Inflammatory macrophage (primary cell): ENCODE data around the gene FRMD5.
"Not testable (repeated sequence)": the region's sequence is repeated elsewhere in the genome, so short reads cannot be mapped to it uniquely, and the experiment has no call there.

Source experiments
- DNase-seq, 2 donors: peaks; one replicate each; pipeline ENCODE4 v3.0.0-alpha.2; 2020 to 2022

FRMD5 gene

DNA sequence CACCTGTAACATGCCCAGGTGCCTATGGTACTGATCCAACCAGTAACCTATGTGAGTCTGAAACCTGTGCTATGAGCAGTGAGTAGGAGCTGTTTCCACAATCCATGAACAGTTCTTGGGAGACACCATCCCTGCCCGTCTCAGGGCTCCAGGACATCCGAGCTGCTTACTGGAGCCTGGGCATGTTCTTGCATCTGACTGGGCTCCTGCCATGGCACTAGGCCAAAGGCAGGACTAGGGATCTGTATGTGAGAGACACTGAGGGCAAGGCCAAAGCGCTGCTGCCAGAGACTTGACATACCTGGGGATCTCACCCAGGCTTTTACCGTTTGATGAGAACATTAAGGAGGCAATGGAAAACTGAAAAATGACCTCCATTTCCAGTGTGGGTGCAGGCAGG lies 308.5 kb downstream of the FRMD5 start:
- no peak for DNase-seq

DNA sequence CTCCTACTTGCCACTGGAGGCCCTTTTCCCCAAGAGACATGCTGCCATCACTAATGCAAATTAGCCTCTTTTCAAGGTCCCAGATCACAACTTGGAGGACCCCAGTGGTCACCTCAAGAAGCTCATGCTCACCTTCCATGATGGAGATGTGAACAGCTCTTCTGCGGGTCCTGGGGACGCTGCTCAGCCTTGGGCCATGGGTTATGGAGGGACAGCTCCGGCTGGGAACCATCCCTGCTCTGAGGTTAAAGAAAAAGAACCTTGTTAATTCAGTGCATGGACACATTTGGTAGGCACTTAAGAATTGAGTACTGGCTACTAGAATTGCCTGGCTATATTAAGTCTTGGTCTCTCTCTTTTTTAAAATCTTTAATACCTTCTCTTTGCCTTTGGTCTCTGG lies 311.5 kb downstream of the FRMD5 start:
- DNase-seq, result no peak

DNA sequence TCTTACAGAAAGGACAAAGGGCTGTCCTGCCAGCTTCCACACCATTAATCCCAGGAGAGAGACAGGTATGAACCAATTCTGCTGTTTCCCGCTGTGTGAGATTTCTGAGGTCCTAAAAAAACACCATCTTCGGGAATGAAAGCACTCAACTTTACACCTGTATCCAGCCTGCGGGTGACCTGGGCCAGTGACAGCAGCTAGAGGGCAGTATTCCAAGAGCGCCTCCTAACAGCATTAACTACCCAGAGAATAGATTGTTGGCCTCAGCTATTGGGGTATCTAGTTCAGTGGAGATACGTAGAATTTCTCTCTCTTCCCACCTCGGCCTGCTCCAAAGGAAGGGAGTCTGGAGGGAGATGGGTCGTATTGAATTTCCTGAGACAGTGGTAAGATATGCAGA lies 313.1 kb downstream of the FRMD5 start:
- DNase-seq, result no peak

DNA sequence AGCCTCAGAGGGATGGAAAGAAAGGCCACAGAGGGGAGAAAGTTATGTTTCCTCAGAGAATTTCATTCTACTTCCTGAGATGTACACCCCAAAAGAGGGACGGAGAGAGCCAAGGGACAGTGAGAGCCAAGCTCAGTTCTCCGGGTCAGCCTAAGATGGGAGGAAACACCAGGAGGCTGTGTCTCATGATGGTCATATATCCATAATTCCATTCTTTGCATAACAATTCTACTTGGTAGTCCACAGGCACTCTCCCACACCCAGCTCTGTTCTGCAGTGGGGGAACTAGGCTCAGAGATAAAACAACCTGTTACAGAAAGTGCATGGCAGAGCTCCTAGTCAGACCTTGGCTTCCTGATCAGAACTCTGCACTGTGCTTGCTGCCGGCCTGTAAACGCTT lies 313.8 kb downstream of the FRMD5 start:
- no peak for DNase-seq

DNA sequence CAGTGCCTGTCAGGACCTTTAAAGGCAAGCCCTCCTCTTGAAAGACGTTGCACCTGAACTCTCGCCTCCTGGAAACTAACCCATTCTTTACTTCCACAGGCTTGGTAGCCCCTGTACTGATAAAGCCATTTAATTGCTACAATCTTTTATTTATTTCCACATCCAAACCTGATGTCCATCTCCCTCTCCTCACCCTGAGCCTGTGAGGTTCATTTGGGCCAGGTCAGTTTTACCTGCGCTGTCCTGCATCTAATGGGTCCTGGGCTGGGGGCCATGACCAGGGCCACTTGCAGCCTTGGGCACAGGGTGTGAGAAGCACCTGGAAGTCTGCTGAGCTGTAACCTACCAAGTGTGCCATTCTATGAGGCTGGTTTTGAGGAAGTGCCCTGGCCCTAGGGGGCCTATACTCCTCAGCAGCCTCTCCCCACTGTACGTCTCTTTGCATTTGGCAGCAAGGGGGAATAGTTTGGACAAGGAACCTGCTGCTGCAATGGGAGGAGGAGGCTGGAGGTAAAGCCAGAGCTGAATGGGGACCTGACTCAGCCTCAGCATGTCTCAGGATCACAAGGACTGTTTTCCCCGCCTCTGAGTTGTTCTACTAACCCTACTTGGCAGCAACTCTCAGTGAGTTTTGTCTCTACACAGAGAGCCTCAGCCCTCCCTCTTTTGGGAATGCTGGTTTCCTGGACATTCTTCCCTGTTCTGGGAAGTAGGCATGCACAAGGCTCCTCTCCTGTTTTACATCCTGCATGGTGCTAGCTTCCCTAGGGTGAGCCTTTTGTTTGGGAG lies 314.5 kb downstream of the FRMD5 start:
- DNase-seq, result no peak

DNA sequence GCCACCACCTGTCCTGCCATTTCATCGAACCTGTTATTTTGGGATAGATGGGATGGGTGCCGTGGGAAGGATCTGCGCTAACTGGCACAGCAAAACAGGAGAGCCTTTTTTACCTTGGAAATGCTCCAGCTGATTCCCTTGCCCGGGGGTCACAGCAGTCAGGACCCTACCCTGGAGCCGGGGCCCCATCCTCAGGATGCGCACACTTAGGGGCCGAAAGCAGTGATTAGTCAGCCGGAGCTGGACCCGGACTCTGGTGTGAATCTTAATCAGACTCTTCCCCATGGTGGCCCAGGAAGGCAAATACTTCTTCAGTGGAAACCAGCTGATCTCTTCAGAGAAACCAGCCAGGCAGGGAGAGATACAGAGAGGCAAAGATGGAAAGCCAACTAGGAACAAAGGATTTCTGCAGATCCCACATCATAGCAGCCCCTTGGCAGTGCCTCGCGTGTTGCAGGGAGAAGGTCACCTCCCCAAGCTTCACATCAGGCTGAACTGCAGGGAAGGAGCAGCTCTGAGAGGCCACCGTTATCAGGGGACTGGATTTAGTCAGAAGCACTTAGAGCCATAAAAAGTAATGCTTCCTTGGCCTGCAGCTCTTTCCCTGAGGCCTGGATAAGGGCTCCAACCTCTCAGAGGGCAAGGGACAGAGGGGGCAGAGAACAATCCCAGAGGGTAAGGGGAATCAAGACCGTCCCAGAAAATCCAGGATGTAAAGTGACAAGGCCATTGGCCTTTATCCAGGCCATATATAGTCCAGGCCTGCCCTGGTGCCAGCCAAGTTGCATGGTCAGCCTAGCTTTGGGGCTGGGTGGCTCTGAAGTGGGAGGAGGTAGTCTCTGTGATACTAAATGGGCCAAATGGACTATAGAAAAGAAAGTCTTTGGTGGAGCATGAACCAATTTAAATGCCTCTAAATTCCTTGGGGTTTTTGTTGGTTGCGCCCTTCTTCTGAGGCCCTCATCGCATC lies 315.4 kb downstream of the FRMD5 start:
- no peak for DNase-seq

DNA sequence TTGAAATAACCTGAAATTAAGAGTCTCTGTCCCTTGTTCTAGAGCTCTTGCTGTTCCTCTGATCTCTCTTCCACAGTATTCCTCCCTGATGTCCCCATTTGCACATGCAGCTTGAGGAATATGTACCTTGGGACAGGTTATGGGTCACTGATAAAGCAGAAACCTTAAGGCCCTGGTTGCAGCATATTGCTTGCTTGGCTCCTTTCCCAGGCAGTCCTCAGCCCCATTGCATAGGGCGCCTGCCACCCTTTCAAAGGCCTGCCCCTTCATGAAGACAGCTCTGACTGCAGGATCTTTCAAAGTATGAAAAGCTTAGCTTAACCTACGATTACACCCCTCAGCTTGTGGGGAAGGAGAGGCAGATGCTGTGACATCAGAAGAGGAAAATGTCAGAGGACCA lies 316.6 kb downstream of the FRMD5 start:
- DNase-seq, result no peak

DNA sequence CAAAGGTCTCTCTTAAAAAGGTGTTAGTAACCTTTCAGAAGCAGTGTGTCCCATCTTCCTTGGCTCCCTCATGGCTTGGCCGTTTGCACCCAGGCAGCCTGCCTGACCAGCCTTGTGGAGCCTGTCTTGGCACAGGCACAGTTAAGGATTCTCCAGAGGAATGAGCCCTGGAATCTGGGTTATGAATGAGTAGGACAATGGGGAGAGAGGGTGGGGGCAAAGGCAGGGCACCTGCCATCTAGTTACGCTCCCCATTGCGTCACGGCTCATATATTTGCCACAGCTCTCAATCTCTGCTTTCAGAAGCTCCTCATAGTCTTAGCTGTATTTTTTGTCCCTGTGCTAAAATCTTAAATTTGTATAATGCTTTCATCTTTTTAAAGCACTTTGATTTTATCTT lies 317.7 kb downstream of the FRMD5 start:
- DNase-seq, result no peak

DNA sequence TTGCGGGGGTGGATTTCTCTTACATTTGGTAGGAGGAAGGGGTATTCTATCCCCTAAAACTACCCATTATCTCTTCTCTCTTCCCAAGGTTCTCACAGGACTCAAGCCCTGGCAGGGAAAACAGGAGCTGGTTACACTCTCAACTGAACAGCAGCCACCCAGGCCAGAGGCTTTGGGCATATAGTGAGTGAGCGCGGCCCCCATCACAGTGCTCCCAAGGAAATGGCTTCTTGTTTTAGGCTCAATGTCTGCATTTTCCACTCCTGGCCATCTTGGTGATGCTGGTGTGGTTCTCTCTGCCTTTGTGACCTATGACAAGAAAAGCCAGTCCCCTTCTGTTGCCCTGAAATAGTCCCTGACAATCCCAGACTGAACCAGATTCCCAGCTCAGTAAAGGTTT lies 318.2 kb downstream of the FRMD5 start:
- no peak for DNase-seq

DNA sequence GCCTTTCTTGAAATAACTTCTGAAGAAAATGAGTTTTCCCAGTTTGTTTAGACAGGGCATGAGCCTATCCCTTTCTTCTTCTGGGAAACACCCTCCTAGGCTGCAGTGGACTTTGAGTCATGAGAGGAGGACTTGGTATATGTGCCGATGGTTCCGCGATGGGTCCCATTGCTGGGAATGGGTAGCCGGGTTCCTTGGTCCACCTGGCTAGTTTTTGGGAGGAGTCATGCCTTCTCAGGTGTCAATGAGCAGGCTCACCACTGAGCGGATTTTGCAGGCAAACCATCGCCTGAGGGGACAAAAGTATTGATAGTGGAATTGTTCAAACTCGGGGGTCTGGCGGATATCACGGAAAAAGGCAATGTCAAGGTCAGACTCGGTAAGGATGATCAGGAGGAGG lies 321.4 kb downstream of the FRMD5 start:
- DNase-seq, result no peak

DNA sequence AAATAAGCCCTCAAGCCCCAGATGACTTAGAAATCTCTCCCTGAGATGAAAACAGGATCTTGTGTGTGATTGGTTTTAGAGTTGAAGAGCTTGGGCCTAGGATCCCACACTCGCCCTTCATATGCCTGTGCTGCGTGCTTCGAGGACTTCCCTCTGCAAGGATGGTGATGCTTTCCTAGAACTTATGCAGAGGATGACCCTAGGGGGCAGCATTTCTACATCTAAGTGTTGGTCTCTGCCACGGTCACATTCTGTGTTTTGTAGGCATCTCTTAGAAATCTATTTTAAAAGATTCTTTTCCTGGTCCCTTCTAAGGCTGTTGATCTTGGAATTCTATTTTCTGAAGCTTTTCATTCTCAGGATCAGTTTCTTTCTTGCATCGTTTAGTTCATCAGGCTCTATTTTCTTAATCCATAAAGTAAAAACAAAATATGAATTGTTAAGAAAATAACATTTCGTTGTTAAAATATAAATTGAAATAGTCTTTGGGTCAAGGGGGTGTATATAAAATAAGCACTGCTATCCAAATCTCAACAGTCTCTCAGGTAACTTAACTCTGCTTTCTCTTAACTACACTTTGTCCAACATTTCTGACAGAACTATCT lies 322.6 kb downstream of the FRMD5 start:
- peak; percentile 36 to 52 for DNase-seq

DNA sequence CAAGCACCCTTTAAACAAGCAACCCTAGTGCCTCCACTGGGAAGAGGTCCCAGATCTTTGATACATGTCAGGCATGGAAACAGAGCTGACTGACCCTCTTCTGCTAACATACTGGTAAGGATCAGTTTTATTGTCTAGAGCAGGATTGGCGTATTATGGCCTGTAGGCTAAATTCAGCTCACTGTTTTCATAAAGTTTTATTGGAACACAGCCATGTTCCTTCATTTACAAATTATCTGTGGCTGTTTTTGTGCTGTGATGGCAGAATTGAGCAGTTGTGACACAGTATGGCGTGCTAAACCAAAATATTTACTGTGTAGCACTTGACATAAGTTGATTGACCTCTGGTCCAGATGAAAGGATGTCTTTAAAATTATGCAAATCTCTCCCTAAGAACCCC lies 323.2 kb downstream of the FRMD5 start:
- no peak for DNase-seq

DNA sequence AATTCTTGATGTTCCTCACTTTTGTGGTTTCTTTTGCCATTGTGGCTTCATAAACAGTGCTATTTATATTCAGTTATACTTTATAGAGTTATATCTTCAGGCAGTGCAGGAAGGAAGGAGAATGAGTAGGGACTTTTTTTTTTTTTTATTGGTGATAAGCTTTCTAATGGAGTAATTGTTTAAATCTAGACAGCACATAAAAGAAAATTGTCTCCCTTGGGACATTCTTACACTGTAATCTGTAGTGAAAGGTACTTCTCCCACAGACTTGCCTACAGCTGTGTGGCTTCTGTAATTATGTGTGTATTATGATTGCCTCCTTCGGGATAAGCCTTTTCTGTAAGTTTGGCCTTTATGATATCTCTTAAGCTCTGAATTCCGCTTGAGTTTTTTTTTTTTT lies 326.7 kb downstream of the FRMD5 start:
- no peak for DNase-seq

DNA sequence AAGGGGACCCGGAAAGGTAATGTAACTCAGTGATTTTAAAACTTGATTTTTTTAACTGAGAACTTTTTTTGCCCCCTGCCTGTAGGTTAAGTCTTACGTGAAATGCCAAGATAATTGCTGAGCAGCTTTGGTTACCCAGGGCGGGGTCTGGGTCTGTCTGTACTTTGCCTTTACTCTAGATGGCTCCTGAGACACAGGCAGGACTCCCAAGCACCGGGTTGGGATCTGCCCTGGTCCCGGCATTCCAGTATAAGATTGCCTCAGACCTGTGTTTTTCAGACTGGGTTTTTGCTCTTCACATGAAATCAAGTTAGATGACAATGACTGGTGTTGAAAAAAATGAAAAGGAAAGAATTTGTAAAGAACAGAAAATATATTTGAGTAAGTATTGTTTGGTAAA lies 328.0 kb downstream of the FRMD5 start:
- no peak for DNase-seq

DNA sequence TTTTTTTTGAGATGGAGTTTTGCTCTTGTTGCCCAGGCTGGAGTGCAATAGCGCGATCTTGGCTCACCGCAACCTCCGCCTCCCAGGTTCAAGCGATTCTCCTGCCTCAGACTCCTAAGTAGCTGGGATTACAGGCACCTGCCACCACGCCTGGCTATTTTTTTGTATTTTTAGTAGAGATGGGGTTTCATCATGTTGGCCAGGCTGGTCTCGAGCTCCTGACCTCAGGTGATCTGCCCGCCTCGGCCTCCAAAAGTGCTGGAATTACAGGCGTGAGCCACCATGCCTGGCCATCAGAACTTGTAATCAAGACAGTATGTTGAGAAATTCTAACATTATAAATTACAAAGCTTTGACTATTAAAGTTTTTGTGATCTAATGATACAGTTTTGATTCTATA lies 328.4 kb downstream of the FRMD5 start:
- DNase-seq, result not testable (repeated sequence)

DNA sequence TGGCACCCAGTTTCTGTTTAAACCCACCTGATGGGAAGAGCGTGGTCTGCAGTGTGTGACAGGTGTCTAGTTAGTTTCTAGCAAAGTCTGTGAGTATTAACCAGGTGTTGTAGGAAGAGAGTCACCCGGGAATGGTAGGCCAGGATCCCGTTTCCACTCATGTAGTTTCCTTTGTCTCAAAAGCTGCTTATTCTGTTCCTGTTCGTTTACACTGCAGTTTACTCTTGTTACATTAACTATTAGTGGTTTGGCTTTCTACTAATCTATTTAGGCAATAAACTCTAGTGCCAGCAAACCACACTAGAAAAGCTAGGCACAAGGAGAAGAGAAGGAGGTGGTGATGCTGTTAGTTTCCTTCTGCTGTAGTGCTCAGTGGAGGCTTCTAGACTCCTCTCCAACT lies 335.5 kb downstream of the FRMD5 start:
- DNase-seq, result no peak

DNA sequence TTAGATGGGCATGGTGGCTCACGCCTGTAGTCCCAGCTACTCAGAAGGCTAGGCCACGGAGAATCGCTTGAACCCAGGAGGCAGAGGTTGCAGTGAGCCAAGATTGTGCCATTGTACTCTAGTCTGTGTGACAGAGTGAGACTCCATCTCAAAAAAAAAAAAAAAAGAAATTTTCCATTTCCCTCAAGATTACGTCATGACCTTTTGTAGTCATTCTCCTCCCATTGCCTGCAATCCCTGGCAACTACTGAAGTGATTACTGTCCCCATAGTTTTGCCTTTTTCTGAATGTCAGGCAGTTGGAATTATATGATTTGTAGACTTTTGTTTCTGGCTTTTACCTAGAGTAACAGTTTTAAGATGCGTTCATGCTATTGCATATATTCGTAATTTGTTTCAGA lies 340.3 kb downstream of the FRMD5 start:
- peak; percentile 4 to 42 for DNase-seq

DNA sequence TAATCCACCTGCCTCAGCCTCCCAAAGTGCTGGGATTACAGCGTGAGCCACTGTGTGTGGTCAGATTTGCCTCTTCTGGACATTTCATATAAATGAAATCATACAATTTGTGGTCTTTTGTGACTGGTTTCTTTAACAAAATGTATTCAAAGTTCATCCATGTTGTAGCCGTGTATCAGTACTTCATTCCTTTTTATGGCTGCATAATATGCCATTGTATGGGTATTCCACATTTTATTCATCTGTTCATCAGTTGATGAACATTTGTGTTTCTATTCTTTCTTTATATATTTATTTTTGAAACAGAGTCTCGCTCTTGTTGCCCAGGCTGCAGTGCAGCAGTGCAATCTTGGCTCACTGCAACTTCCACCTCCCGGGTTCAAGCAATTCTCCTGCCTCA lies 342.5 kb downstream of the FRMD5 start:
- DNase-seq, result no peak

DNA sequence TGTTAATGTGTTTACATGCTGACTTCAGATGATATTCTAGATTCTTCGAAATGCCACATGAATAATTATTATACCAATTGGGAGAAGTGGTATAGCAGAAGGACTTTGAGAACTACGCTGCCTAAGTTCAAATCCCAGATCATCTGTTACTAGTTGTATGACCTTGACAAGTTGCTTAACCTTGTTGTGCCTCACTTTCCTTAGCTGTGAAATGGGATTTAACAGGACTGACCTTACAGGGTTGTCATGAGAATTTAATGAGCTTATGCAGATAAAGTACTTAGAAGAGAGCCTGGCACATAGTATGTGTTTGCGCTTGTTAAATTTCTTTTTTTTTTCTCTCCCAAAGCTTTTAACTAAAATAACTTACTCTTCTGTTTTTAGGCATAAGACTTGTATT lies 343.8 kb downstream of the FRMD5 start:
- no peak for DNase-seq

DNA sequence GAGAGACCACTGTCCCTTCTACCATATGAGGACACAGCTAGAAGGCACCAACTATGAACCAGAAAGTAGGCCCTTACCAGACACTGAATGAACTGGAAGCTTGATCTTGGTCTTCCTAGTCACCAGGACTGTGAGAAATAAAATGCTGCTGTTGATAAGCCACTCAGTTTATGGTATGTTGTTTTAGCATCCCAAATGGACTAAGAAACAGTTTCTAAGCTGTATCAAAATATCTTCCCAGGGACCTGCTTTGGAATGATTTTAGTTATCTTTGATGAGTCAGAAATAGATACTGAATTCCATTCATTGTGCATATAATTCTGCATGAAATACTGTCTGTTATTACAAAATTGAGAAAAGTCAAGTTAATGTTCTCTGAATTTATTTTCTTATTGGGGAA lies 349.6 kb downstream of the FRMD5 start:
- DNase-seq, result no peak

DNA sequence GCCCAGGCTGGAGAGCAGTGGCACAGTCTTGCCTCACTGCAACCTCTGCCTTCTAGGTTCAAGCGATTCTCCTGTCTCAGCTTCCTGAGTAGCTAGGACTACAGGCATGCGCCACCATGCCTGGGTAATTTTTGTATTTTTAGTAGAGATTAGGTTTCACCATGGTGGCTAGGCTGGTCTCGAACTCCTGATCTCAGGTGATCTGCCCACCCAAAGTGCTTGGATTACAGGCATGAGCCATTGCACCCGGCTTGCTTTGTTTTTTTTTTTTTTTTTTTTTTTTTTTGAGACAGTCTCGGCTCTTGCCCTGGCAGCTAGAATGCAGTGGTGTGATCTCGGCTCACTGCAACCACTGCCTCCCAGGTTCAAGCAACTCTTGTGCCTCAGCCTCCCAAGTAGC lies 362.6 kb downstream of the FRMD5 start:
- DNase-seq, result not testable (repeated sequence)

DNA sequence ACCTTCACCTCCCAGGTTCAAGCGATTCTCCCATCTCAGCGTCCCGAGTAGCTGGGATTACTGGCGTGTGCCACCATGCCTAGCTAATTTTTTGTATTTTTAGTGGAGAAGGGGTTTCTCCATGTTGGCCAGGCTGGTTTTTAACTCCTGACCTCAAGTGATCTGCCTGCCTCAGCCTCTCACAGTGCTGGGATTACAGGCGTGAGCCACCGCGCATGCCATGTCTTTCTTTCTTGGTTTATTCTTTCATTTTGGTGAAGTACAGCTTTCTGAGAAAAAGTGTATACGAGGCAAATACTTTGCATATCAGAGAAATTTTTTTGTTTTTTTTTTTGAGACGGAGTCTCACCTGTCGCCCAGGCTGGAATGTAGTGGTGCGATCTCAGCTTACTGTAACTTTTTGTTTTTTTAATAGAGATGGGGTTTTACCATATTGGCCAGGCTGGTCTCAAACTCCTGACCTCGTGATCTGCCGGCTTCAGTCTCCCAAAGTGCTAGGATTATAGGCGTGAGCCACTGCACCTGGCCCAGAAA lies 363.5 kb downstream of the FRMD5 start:
- not testable (repeated sequence) for DNase-seq

DNA sequence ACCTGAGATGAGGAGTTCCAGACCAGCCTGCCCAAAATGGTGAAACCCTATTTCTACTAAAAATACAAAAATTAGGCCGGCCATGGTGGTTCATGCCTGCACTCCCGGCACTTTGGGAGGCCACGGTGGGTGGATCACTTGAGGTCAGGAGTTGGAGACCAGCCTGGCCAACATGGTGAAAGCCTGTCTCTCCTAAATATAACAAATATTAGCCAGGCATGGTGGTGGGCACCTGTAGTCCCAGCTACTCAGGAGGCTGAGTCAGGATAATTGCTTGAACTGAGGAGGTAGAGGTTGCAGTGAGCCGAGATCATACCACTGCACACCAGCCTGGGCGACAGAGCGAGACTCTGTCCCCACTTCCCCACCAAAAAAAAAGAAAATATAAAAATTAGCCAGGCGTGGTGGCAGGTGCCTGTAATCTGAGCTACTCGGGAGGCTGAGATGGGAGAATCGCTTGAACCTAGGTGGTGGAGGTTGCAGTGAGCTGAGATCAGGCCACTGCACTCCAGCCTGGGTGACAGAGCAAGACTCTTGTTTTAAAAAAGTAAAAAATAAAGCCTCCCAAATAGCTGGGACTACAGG lies 364.3 kb downstream of the FRMD5 start:
- DNase-seq, result not testable (repeated sequence)
